Femur (tissue), 1 donor: ENCODE measurements around the gene BEAN1.

ENCODE experiments used
- DNase-seq: peaks from one replicate; pipeline ENCODE4 v3.0.0-alpha.2; 2017

BEAN1 gene, protein sequence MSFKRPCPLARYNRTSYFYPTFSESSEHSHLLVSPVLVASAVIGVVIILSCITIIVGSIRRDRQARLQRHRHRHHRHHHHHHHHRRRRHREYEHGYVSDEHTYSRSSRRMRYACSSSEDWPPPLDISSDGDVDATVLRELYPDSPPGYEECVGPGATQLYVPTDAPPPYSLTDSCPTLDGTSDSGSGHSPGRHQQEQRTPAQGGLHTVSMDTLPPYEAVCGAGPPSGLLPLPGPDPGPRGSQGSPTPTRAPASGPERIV

GRCh38 chr16:66427036-66427860 is at the start of gene BEAN1:
Gene BEAN1 (plus strand): TSS chr16:66427295. CDS start chr16:66437677, 10,382 bp downstream.
- peak; percentile 58 for DNase-seq

DNA sequence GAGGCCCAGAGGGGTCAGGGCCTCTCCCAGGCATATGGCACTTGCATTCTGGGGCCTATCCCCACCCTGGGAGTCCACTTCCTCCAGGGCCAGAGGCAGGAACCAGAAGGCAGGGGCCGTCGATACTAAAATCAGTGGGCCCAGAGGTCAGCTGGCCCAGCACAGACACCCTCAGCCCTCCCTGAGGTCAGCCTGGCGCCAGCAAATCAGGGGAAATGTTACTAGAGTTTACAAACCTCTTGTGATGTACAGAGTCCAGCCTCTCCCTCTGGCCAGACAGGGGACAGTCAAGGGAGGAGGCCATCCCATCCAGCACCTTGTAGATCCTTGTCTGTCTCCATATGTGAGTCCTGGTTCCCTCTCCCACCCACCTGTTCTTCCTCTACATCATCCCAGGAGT is 49.8 kb upstream of the BEAN1 start:
- no peak for DNase-seq

DNA sequence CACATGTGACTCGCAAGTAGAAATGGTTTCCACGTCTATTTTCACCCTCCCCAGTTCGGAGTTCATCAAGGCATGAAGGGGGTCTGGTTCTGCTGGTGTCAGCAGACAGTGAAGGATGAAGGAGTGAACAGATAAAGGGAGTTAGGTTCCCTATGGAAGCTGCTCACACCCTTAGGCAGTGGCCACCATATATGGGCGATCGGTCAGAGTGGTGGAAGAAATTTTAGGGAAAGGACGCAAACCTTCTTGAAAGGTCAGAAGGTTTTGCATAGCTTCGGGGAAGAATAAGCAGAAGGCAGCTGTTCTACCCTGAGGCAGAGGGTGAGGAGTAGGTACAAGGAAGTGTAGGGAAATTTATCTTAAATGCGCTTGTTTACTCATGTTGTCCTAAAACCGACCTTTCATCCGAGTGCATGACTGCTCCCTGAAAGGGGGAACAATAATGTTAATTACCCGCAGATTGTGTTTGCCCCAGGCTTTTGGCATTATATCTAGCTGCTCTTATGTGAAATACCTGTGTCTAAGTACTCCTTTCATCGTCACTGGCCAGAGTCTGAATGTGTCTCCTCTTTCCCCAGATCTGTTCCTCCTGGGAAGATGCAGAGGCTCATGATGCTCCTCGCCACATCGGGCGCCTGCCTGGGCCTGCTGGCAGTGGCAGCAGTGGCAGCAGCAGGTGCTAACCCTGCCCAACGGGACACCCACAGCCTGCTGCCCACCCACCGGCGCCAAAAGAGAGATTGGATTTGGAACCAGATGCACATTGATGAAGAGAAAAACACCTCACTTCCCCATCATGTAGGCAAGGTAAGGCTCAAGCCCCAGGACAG is 48.1 kb upstream of the BEAN1 start:
- no peak for DNase-seq

DNA sequence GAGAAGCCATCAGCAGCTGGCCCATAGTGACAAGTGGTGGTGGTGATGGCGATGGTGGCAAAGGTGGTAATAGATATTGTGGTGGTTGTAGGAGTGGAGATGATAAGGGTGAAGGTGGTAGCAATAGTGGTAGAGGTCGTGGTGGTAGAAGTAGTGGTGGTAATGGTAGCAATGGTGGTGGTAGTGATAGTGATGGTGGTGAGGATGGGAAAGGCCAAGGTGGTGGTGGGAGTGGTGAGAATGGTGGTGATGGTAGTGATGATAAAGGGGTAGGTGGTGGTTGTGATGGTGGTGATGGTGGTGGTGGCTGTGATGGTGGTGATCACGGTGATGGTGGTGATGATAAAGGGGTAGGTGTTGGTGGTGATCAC is 47.5 kb upstream of the BEAN1 start:
- DNase-seq: no peak

GRCh38 chr16:66380421-66380820 is 46.7 kb upstream of the BEAN1 start:
- DNase-seq: no peak

GRCh38 chr16:66381585-66382170 is 45.4 kb upstream of the BEAN1 start:
- no peak for DNase-seq

- no peak for DNase-seq
Observed at GRCh38 chr16:66382171-66382965, 44.7 kb upstream of the BEAN1 start.

DNA sequence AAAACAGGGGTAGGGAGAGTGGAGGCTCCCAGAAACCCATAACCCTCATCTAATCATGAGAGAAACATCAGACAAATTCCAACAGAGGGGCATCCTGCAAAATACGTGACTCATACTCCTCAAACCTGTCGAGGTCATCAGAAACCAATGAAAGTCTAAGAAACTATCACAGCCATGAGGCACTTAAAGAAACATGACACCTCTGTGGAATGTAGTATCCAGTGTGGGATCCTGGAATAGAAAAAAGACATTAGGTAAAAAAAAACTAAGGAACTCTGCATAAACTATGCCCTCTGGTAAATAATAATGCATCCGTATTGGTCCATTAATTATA is 44.2 kb upstream of the BEAN1 start:
- no peak for DNase-seq

- no peak for DNase-seq
Observed at GRCh38 chr16:66383551-66383950, 43.5 kb upstream of the BEAN1 start.

GRCh38 chr16:66385415-66385814 is 41.7 kb upstream of the BEAN1 start:
- DNase-seq: no peak

GRCh38 chr16:66386629-66387622 is 40.2 kb upstream of the BEAN1 start:
- no peak for DNase-seq

GRCh38 chr16:66387817-66388332 is 39.2 kb upstream of the BEAN1 start:
- no peak for DNase-seq

- DNase-seq: no peak
Observed at GRCh38 chr16:66388350-66389139, 38.5 kb upstream of the BEAN1 start.

- no peak for DNase-seq
Observed at GRCh38 chr16:66389256-66390176, 37.6 kb upstream of the BEAN1 start.

DNA sequence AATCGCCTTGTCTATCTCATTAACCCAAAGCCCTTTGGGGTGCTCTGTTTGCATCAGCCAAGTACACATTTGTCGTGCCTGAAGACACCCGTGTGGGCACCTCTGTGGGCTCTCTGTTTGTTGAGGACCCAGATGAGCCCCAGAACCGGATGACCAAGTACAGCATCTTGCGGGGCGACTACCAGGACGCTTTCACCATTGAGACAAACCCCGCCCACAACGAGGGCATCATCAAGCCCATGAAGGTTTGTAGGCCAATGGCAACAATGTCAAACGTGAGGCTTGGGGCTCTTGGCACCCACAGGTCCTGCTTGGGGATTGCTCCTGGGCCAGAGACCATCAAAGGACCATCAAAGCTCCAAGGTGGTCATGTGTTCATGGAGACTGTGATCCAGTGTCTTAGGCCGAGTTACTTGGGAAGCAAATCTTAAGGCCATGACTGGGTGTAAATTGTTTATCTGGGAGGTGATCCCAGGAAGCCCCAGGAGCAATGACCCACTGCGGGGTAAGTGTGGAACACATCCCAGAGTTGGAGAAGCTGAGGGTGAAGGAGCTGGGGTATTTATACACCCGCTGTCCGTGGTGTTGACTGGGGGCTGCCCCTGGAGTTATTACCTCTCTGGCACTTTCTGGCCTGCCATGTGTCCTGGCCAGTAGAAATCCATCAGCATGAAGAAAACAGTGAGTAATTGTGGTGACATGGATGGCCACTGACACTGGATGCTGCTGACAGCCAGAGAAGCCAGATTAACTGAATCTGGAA is 36.6 kb upstream of the BEAN1 start:
- DNase-seq: no peak

- DNase-seq: no peak
Observed at GRCh38 chr16:66391726-66392670, 35.1 kb upstream of the BEAN1 start.
